ENCODE results near the gene STRN4.

STRN4 gene

DNA sequence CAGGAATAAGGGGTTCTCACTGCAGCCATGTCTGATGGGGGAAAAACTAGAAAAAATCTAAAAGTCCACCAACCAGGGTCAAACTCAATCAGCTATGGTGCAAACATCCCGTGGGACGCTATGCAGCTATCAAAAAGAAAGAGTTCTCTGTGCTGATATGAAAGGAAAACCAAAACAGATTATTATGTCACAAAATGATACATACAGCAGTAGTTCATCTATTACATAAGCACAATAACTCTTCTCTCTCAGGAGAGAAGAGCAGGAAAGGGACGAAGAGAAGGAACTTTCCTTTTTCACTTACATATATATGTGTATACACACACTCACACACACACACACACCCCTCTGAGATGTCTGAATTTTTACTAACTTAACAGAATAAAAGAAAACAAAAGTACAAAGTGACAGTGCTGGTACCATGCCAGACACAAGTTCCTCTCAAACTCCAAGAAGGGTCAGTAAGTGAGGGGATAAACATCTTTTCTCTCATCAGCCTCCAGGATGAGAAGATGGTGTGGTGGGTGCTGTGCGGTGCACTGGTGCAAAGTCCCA, 3.2 kb downstream of the STRN4 start:
- no peak for FAIRE-seq

DNA sequence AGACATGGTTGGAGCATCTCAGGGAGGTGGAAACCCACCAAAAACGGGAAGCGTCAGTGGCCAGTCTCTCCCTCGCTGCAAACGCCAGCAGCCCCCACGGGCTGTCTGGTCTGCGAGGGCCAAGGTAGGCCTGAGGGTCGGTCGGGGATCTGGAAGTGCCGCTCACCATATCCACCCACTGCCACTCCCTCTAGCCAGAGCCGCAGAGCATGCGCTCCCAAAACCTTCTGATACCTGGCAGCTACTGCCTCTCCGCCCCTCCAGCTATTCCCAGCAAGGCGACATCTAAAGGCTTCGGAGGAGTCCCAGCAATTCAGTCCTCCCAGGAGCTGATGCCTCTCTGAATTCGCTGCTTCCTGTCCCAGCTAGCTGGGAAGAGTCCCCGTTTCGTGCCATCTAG, 4.8 kb downstream of the STRN4 start:
- no peak for FAIRE-seq

DNA sequence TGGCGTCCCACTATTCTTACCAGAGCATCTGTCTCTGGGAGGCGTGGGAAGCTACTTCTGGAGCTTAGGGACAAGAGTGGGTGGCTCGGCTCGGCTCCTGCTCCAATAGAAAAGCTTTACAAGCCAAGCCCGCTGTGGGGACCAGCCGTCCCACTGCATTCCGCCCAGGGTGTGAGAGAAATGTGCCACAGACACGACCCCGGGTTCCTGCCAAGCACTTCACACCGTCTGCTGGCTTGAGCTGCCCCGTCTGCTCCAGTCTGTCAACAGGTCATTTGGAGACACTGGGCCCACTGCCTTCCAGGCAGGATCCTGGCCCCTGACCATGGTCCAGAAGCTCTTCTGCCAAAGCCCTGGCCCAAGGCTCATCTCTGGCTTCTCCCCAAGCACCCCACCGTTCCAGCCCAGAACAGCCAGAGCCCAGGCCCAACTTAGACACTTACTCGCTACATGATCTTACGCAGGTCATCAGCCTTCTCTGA, 6.9 kb downstream of the STRN4 start:
- no peak for FAIRE-seq

DNA sequence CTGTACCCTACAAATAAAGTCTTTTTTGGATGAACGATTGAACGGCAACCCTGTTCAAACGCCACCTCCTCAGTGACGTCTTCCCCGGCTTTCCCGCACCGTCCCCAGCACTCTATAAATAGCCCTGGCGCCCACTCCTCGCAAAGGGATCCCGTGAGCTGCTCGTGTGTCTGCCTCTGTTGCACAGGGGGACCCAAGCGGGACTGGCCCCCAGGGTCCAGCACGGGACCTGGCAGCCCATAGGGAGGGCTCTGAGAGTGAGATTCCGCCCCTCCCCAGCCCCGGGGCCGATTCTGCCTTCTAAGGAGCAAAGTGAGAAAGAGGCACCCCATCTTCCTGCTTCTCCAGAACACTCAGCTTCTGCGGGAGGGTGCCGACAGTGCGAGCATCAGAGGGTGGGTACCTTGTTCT, 8.5 kb downstream of the STRN4 start:
- FAIRE-seq = no peak

DNA sequence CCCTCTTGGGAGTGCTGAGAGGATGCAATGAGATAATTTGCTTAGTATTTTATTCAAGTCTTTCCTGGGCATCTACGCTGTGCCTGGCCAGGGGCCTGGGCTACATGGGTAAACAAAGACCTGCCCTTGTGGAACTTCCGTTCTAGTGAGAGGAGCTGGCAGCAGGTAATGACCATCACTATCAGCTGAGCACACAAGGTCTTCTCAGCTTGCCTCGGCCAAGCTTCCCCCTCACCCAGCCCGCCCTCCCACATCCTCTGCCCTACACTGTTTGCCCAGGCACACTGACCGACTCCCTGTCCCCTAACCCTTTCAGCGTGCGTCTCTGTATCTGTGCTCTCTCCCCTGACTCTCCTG, 9.0 kb downstream of the STRN4 start:
- no peak for FAIRE-seq

DNA sequence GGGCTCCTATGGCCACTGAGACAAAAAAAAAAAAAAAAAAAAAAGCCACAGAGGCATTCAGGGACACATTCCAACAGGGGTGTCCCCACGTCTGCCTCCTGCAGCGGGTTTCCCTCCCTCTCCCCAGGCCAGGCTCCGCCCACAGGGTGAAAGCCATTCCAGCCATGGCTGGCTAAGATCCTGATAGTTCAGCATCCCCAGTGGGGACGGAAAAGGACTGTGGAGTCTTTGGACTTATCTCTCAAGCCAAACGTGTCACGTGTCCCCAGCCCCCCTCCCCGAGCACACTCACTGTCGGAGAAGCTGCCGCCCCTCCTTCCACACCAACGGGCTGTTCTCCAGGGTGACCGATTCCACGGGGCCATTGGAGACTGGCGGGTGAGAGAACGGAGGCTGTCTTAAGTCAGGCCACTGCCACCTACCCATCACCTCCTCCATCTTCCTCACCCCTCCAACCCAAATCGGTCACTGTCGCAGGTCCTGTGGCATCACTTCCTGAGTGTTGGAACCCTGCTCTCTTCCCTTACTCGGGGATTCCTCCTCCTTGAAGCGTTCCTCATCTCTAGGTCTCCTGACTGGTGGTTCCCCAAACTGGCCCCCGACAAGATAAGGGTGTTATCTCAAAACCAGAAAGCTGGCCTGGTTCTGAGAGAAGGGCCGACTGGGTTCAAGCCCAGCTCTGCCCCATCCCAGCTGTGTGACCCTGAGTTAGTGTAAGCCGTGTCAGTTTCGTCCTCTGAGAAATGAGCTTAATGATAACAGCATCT, 9.5 kb downstream of the STRN4 start:
- no peak for FAIRE-seq

DNA sequence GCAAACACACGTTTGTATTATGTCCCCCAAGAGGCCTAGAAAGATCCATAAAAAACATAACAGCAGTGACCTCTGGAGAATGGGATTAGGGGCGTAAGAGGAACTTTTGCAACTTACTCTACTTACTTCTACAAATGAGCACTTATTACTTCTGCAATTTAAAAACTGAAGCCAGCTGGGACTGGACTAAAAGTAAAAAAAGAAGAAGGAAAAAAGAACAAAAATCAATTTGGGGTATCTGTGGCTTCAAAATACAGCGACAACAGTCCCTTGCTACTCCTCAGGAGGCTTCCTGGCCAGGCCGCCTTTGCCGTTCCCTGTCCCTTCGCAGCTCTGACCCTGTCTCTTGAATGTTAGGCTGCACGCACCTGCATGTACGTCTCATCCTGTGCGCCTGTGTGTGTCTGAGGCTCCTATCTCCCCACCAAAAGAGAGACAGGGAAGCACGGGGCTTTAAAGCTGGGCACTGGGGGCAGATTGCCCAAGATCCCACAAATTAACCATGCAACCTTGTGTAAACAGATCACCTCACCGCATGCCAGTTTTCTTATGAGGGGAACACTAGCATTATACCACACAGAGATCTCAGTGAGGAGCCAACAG, 12.5 kb downstream of the STRN4 start:
- no peak for FAIRE-seq

DNA sequence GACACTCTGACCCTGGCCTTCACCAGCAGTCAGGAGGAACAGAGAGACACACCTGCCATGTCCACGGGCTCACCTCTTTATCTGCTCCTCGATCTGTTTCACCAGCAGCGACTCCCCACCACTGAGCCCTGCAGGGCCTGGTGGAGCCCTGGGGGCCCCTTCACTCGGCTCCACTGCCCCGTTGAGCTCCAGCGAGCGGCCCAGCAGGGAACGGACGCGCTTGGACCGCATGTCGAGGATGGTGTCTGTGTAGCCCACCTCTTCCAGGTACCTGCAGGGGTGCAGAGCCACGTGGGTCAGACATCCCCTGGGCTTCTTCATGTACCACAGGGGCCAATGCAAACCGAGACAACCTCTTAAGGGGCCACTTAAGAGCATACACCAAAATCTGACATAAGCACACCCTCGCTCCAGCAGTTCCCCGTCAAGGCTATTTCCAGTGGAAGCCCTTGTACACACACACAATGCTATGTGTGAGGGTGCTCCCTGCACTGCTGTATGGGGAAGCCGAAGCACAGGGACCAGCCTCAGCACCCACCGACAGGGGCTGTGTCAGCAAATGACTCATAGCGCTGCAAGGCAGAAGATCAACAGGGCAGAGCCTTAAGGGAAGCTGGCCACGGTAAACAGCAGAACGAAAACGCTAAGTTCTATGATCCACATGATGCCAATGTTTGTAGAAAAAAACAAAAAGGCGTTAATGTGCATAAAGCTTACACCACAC, 13.1 kb downstream of the STRN4 start:
- FAIRE-seq = no peak

DNA sequence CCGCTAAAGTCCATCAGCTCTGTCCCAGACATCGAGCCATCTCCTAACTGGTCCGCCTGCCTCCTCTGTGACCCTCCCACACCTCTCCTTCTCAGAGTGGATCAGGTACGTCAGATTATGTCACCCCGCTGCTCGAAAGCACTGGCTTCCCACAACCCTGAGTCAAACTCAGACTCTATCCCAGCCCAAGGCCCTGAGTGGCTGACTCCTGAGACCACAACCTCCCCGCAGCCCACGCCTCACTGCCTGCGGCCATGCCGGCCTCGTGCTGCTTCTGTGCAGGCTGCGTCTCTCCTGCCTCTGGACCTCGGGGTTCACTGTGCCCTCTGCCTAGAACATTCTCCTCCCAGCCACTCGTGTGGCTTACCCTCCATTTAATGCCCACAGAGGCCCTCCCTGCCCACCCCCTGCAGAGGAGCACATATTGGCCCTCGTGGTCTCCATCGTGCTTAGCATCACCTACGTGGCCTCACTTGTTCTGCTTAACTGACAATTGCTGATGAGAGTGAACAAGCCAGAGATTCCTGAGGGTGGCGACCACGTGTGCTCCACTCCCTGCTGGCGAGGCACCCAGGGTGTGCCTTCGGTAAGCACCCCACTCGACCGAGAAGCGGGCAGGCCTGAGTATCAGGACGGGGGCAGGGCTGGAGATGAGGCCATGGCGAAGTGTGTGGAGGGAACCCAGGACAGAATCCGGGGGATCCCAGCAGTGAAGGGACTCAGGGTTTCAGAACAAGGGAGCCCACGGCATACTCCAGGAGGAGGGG, 13.9 kb downstream of the STRN4 start:
- no peak for FAIRE-seq

DNA sequence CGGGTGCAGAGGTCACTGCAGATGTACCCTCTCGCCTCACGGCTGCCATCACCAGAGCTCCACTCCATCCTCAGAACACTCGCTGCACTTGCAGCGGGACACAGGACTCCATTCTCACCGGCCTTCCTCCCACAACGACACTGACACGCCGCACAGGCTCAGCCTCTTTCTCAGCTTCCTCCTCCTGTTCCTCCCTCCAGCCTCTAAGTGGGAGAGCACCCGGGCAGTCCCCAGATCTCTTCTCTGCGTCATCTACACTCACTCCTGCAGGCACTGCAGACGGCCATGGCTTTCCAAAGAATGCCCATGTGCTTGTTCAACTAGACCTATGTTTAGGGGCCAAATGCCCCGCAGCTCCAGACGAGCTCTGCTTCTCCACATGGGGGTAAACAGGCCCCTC, 14.7 kb downstream of the STRN4 start:
- FAIRE-seq = no peak

DNA sequence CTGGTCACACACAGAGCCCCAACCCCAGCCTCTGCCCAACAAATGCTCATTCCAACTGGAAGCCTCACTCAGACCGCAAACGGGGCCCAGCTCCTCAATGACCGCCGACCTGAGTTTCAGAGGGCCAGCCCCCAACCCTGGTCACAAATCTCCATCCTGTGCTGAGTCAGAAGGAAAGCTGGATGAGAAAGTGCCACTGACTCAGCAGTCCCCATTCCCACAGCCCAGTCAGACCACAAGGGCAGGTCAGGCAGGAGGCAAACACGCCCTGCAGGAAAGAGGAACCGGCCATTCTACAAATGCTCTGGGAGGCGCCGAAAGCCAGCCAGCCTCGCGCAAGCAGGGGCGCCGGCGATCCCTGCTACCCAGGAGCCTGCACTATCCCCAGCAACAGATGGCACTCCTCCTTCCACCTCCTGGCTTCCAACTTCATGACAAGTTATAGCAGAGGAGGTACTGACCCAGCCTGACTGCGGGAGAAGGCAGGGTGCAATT, 15.2 kb downstream of the STRN4 start:
- FAIRE-seq = no peak

DNA sequence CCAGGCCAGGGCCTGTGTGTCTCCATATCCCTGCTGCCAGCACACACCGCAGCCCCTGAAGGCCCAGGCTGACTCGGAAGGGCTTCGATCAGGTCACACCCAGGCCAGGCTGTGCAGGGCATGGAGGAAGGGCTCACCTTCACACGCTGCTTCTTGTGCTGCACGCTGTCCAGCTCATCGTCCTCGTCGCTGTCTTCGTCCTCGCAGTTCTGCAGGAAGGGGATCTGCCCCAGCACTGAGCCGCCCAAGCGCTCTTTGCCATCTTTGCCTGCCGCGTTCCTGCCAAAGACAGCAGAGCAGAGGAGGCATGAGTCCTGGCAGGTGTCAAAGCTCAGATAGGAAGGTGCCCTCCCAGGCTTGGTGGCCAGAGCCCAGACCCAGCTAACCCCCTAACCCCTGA, 15.7 kb downstream of the STRN4 start:
- no peak for FAIRE-seq

DNA sequence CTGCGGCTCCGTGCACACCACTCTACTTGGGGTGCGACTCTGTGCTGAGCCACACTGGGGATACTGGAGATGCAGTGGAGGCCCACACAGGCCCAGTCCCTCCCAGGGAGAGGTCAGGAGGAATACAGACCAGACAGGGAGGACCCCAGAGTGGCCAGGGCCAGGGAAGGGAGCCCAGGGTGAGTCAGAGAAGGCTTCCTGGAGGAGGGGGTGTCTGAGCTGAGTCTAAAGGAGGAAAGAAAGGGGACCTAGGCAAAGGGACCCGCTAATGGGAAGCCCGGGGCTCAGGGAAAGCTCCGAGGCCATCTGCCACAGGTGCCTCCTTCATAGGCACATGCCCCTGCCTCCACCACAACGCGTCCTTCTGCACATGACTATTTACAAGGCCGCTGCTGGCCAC, 16.1 kb downstream of the STRN4 start:
- no peak for FAIRE-seq

DNA sequence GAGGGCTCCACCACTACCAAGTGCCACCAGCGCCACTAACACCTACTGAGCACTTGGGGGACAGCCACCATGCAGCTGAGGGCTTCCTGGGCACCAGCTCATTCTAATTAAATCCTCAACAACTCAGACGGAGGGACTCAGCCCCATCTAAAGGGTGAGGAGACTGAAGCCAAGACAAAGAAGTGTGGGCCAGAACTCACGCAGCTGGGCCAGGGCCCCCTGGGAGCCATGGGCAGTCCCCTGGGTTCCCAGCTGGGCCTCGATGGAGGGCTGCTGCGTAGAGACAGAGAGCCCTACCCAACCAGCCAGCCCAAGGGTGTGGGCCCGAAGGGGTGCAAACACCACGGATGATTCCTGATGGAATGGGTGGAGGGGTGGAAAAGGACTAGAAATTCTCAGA, 16.6 kb downstream of the STRN4 start:
- no peak for FAIRE-seq

DNA sequence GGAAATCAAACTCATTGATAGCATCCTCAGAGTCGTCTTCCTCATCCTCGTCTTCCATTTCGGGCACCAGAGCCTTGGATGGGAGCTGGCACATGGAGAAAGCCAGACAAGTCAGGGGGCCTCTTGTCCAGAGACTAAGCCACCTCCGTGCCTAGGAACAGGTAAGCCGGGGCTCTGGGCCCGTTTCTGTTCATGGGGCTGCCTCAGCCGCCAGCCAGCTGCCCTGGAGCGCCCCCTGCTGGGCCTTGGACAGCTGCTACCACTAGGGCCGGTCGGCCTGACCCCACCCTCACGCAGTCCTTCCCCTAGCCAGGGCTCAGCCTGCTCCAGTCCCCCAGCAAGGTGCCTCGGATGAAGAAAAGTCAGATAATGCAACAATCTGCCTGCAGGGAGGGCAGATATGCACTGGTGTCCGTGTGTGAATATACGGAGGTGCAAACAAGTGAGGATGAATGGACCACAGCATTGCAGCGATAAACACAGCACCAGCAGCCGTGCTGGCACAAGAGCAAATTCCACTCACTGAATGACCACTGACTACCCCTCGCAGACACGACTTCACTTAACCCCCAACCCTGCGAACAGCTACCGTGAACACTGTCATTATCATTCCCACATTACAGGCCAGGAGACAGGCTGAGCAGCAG, 17.4 kb downstream of the STRN4 start:
- no peak for FAIRE-seq

DNA sequence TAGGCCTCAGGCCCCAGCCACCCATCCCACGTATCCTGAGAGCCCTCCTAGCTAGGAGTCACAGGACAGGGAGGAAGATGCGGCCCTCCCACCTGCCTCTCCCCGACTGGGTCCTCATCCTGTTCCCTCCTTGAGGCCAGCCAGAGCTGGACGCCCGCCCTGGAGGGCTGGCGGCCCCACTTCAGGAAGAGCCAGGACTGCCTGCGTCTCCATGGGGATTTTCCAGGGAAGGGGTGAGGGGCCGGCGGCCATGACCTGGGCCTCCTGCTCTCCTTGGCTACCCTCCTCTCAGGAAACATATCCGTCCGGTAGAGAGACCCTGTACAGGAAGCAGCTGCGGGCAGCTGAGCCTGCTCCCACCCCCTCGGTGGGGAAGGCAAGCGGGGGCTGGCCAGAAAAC, 18.0 kb downstream of the STRN4 start:
- FAIRE-seq = no peak

DNA sequence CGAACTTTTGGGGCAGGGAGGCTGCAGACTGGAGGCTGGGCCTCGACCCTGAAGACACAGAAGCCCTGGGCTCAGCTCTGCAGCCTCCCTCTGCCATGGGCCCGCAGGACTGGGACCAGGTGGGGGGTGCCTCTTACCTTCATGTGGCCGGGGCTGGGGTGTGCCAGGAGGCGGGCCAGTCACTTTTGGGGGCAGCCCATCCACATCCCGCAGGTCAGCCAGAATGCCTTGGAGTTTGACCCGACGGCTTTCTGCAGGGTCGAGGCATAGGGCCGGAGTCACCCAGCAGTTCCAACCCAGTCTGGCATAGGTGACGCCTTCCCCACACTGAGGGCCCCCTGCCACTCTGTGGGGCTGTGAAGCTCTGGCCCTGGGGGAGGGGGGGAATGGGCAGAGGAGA, 18.5 kb downstream of the STRN4 start:
- no peak for FAIRE-seq

DNA sequence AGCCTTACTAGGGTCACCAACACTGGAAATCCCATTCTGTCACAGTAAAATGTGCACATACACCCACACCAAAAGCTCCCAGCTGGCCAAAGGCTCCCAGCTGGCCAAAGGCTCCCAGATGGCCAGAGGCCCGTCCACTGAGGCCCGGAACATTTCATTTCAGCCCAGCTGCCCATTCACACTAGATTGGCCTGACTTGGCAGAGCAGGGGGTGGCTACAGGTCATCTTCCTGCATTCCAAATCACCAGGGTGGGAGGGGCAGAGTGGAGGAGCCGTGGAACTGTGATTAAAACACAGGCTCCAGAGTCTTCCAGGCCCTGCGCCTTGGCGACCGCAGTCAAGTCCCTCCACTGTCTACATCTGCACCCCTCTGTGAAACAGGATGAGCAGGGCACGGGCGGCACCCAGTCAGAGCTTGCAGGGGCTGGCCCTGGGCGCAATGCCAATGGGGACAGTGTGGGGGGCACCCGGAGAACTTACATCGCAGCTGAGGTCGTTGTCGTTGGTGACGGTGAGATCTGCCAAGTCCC, 19.2 kb downstream of the STRN4 start:
- no peak for FAIRE-seq

DNA sequence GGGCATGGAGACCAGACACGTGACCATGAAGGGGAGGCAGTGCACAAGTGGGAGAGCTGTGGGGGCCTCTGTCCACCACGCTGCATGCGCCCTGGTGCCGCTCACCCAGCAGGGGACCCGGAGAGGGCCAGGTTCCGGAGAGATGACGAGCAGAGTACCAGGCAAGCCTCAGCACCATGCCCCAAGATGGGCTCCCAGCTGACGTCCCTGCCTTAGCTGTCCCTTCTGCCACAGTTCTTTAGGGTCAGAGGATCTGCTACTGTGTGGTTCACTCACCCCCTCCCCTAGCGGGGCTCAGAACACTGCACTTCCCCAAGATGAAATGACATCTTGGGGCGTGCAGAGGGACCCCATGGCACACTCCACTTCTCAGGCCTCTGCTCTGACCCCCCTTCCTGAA, 19.7 kb downstream of the STRN4 start:
- FAIRE-seq = no peak

DNA sequence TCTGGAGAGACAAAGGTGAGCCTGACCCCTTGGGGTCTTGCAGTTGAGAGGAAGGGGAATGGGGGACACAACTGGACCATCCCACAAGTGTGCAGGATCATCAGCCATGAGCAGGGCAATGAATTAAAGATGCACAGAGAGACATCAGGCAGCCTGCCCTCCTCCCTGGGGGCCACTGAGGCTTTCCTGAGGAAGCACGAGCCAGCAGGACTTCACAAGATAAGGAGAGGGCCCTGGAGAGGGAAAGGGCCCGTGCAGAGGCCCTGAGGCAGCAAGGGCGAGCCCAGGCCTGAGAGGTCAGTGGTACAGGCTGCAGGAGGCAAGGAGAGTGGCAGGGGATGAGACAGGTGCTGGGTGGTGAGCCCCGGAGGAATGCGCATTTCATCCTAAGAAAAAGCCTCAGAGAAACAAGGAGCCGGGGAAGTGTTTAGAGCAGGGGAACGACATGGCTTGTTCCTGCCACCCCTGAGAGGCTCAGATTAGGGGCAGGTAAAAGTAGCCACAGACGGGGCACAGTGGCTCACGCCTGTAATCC, 20.3 kb downstream of the STRN4 start:
- FAIRE-seq = no peak

DNA sequence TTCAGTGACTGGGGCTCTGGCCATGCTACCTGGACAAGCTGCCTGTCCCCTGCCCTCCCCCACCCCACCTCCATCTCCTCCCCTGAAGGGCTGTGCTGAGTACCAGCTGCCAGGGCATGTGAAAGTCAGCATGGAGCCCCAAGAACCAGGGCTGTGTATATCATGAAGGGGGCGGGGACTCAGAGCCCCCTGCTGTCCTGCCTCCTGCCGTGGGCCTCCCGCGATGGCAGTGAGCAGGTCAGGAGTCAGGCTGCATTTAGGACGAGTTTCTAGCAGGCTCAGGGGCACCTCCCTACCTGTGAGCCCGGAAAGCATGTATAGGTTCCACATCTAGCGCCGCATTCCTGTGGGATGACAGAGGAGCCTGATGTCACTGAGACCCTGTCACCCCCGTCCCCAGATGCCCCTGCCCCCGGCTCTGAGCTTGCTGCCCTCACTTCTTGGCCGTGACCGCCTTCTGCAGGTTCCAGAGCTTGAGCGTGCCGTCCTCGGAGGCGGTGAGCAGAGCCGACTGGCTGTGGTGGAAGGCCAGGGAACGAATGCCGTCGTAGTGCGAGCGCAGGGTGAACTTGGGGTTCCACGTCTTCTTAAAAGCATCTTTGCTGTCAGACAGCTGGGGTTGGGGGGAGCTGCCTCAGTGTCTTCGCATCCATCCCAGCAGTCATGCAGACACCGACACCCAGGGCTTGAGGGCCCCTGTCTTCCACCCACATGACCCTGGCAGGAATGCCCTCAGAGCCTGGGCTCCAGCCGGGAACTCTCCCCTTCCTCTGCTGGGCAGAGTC, 21.0 kb downstream of the STRN4 start:
- no peak for FAIRE-seq

Measured in A204.1 (cell line).